GM21367 (cell line): ENCODE measurements around the gene SDK2.

ENCODE experiments used
- ATAC-seq: cut with Tn5 transposase; IDR thresholded peaks from one replicate; pipeline ENCODE4 v1.9.1; 2021; ENCODE audit not compliant: unreplicated experiment

The SDK2 gene

DNA sequence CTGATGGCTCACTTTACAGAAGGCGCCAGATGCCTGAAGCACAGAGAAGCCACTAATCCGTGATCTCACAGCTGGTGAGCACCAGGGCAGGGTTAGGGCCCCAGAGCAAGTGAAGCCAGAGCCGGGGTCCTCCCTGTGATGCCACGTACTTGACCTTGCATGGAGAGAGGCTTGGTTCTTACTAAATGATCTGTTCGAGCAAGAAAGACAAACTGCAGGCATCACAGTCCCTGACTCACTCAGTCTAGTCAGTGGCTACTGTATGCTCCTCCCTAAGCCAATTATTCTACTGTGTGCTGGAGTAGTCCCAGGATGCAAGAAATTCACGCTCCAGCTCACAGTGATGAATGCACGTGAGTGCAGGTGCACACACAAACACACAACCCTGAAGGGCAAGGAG is 55.4 kb downstream of the SDK2 start:
- ATAC-seq: no peak

- no peak for ATAC-seq
Measured at GRCh38 chr17:73588301-73588846, 55.9 kb downstream of the SDK2 start.

DNA sequence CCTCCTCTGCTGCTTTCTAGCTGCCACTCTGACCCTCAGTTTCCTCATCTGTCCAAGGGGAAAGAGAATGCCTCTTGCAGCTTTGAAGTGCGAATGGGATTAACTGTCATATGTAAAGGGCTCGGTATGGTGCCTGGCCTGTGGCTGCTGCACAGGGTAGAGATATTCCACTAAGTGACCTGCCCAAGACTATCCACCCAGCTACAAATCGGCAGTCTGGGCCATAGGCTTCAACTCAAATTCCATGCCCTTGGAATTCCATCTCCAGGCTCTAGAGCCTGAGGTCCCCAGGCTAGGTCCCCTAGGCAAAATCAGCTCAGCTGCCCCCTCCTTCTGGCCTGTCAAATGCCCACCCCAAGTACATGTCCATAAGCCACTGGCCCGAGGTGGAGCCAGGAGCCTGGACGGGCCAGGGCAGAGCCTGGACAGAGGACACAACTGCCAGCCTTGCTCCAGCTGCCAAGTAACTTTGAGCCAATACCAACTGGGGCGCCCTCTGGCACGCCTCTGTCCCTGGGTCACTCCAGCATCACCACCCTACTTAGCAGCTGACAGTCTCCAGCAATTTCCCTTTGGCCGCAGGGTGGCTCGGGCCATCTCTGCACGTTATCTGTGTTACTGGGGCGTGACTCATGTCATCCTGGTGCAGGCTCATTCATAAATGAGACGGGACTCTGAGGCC is 57.2 kb downstream of the SDK2 start:
- ATAC-seq: no peak

DNA sequence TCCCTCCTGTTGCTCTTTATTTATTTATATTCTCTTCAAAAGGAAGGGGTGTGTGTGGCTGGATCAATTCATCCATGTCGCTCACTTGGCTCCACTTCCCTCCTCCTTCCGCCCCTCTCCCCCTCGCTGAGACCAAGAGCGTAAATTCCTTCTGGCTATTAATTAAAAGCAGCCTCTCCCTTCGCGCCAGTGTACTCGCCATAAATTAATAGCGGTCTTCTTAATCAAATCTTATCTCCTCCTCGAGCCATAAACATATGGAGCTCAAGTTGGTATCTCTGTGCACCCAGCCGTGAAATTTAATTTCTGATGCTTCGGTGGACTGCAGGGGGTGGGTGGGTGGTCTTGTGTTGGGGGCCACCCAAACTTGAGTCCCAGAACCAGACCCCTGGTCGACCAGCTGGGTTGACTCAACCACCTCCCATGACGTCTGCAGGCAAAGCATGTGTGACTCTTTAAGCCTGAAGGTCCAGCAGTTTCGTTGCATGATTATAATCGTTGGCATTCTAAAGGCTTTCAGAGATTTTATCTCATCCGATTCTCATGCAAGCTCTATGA is 57.9 kb downstream of the SDK2 start:
- ATAC-seq: no peak

DNA sequence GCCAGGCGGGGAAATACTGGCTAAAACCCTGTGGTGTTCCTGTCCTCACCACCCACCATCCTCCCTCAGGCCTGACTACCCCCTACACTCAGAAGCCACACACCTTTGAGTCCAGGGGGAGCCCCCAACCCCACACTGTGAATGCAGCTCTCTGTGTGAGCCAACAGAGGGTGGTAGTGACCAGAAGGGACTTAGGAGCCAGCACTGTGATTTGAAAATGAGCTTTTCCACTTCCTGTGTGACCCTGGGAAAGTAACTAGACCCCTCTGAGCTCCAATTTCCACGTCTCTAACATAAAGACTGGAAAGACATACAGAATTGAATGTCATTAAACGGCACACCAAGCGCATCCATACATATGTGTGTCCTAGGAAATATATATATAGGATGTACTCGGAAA is 58.7 kb downstream of the SDK2 start:
- no peak for ATAC-seq

DNA sequence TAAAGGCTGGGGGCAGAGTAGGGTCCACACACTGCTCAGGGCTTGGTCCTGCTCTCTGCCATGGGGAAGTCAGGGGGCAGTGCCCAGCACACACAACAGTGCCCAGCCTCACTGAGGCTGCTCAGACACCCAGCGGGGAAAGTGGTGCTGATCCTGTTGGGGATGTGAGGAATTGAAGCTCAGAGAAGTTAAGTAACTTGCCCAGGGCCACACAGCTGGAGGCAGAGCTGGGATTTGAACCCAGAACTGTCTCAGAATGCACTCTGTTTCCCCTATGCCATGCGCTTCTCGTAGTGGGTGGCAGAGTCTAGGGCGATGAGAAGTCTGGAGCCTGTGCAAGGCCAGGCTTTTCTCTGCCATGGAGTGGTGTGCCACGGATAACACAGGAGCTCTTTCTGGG is 59.3 kb downstream of the SDK2 start:
- no peak for ATAC-seq

DNA sequence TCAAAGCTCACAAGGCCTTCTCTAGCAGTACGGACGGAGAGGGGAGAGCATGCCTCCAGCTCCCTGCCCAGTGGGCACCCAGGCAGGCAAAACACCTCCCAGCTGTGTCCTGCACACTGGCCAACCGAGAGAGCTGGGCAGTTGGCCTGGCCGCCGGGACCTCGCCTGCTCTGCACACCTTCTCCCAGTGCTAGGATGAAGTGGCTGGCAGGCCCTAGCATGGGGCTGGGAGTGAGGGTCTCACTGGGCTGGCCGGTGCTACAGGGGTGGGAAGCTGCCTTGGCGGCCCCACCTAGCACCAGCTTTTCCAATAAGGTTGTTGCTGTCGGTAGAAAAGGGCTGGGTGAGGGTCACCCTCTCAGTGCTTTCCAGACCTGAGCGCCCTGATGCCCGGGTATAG is 60.2 kb downstream of the SDK2 start:
- ATAC-seq: no peak

DNA sequence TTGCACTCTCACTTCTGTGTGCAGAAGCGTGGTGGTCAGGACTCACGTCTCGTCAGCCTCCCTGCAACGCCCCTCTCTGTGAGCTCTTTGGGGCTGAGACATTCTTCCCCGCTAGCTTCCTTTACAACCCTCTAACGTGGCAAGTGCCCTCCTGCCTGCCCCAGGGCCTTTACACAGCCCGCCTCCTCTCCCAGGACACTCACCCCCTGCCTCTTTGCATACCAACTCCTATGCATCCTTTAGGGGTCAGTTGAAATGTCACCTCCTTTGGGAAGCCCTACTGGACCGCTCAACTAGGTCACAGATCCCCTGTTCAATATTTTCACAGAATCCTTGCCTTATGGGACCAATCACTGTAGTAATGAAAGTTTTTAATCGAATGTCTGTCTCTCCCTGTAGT is 61.4 kb downstream of the SDK2 start:
- ATAC-seq: no peak

DNA sequence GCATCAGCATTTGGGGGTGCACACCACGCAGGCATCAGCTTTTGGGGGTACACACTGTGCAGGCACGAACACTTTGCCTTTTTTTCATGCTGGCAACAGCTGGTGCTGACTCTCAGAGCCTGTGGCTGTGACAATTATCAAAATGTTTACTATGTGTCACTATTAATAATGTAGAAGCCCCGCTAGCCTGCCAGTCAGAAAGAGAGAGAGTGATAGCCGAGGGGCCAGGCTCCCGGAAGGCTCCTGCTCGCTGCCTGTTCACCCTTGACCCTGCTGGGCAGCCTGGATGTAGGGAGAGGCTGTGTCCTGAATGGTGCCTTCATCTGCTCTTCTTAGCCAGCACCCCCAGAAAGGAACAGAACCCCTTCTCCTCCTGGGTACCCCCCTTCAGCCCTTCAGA is 61.9 kb downstream of the SDK2 start:
- ATAC-seq: no peak

DNA sequence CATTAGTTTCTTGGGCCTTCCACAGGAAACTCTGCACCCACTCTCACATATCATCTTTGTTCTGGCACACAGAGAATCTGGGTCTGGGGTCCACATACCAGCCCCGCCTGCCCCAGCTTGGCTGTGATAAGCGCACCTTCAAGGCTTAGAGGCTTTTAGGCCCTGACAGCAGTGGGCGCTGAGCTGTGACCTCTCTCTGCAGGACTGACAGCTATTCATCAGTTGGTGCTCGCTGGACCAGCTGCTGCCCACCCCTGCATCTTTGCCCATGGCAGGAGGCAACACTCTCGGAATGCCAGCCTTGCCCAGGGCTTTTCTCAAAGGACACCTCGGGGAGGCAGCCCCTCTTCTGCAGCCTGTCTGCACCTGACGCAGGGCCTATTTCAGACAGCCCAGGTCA is 62.9 kb downstream of the SDK2 start:
- ATAC-seq: no peak

GRCh38 chr17:73580073-73580710 is 64.1 kb downstream of the SDK2 start:
- ATAC-seq: no peak

GRCh38 chr17:73576556-73577098 is 67.6 kb downstream of the SDK2 start:
- no peak for ATAC-seq

- ATAC-seq: no peak
Measured at GRCh38 chr17:73575470-73576221, 68.6 kb downstream of the SDK2 start.

- no peak for ATAC-seq
Measured at GRCh38 chr17:73571511-73572130, 72.6 kb downstream of the SDK2 start.

DNA sequence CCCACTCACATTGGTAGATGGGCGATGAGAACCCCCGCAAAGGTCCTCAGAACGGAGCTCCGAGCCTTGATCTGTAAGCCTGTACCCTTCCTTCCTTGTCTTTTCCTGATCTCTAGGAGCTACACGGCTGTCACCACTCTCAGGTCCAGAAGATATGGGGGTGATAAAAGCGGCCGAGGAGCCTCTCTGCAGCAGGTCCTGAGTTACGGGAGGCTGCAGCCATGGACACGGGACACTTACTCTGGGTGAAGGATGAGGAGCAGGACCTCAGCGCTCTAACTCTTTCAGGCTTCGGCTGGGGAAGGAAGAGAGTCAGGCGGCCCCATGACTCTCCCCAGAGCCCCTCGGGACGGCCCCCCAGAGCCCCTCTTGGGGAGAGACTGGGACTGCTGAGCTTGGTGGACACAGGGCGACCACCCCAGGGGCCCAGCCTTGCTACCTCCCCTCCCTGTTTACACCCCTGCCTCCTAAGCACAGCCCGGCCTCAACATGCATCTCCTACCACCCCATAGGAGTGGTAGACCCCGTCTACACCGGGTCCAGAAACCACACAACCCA is 74.4 kb downstream of the SDK2 start:
- ATAC-seq: no peak

- ATAC-seq: no peak
Measured at GRCh38 chr17:73568934-73569333, 75.3 kb downstream of the SDK2 start.

DNA sequence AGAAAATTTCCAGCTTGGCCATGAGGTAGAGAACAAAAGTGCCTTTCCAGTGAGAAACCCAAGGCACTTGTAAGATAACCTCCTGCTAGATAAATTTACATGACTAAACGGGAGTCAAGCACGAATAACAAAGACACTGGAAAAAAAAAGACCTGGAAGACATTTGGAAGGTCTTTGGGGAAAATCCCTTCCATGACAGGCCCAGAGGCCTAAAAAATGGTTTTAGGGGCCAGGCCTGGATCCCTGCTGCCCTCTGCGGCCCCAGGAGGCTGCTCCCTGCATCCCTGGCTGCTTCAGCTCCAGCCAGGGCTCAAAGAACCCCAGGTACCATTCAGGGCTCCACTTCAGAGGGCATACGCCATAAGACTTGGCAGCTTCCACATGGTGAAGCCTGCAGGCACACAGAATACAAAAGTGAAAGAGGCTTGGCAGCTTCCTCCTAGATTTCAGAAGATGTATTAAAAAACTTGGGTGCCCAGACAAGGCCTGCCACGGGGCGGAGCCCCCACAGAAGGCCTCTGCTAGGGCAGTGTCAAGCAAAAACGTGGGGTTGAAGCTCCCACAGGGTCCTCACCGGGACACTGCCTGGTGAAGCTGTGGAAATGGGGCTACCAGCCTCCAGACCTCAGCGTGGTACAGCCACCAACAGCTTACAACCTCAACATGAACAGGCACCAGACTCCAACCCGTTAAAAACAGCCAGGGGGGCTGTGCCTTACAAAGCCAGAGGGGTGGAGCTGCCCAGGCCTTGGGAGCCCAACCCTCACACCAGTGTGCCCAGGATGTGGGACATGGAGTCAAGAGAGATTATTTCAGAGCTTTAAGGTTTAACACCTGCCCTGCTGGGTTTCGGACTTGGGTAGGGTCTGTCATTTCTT is 77.1 kb downstream of the SDK2 start:
- ATAC-seq: no peak

DNA sequence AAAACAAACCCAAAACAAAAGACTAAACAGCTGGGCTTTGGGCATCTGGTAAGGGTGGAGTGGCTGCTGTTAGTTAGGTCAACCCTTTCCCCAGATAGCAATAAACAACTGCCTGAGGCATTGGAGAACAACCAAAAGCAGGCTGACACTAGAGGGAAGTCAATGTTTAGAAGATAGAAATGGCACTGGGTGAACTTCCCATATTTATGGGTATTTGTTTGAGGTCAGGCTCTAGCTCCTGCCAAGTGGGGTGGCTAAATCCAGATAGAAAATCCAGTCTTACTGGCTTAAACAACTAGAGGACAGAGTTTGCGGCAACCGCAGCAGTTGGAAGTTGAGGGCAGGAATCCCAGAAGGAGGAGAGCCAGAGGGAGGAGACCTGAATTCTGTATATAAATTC is 79.4 kb downstream of the SDK2 start:
- no peak for ATAC-seq

DNA sequence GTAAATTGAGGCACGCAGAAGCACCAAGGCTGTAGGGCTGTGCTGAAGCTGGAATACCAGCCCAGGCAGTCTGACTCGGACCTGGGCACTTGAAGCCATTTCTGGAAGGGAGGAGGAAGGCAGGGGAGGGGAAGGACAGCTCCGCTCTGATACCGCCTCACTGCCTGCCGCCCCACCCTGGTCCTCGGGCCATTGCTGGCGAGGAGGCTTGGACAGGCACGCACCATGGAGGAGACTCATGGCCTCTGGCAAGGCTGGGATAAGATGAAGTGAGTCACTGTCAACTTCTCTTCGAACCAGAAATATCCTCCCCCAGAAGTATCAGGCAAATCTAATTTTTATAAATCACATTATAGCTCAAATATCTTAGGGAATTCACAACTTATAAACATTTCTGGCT is 81.3 kb downstream of the SDK2 start:
- no peak for ATAC-seq

- no peak for ATAC-seq
Measured at GRCh38 chr17:73561111-73561510, 83.1 kb downstream of the SDK2 start.
